ENCODE data around the gene TMEM150C. TPM values are rescaled to one million over a fixed set of nuclear protein-coding genes. Genes with fewer than 3 reads are reported as not detected.

TMEM150C gene
- total RNA-seq, 1 donor from 2014 or later: 4.9 TPM

DNA sequence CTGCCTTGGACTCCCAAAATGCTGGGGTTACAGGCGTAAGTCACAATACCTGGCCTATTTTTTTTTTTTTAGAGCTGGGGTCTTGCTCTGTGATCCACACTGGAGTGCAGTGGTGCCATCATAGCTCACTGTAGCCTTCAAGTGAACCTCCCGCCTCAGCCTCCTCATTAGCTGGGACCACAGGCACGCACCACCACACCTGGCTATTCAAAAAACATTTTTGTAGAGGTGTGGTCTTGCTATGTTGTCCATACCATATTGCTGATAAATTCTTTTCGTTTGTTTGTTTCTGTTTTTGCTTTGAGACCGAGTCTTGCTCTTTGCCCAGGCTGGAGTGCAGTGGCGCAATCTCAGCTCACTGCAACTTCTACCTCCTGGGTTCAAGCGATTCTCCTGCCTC is 109.8 kb downstream of the TMEM150C start:
- H3K36me3 ChIP-seq (ENCODE audit: control insufficient read depth, insufficient read depth, low read length): peaks cover 2% of the 10 kb centered on the region
- no peak for DNase-seq (ENCODE audit: low read depth)
- TF ChIP-seq, protein P1, sequence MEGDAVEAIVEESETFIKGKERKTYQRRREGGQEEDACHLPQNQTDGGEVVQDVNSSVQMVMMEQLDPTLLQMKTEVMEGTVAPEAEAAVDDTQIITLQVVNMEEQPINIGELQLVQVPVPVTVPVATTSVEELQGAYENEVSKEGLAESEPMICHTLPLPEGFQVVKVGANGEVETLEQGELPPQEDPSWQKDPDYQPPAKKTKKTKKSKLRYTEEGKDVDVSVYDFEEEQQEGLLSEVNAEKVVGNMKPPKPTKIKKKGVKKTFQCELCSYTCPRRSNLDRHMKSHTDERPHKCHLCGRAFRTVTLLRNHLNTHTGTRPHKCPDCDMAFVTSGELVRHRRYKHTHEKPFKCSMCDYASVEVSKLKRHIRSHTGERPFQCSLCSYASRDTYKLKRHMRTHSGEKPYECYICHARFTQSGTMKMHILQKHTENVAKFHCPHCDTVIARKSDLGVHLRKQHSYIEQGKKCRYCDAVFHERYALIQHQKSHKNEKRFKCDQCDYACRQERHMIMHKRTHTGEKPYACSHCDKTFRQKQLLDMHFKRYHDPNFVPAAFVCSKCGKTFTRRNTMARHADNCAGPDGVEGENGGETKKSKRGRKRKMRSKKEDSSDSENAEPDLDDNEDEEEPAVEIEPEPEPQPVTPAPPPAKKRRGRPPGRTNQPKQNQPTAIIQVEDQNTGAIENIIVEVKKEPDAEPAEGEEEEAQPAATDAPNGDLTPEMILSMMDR (IDR thresholded peaks at IDR 0.05; ENCODE audit: insufficient read depth, low read length, poor library complexity, severe bottlenecking): no peak
- H3K27me3 ChIP-seq (ENCODE audit: control insufficient read depth, insufficient read depth, low read length): no peaks in the 10 kb centered on the region
- no peak overlapping the region for H3K4me3 ChIP-seq (ENCODE audit: low read depth, low read length)

DNA sequence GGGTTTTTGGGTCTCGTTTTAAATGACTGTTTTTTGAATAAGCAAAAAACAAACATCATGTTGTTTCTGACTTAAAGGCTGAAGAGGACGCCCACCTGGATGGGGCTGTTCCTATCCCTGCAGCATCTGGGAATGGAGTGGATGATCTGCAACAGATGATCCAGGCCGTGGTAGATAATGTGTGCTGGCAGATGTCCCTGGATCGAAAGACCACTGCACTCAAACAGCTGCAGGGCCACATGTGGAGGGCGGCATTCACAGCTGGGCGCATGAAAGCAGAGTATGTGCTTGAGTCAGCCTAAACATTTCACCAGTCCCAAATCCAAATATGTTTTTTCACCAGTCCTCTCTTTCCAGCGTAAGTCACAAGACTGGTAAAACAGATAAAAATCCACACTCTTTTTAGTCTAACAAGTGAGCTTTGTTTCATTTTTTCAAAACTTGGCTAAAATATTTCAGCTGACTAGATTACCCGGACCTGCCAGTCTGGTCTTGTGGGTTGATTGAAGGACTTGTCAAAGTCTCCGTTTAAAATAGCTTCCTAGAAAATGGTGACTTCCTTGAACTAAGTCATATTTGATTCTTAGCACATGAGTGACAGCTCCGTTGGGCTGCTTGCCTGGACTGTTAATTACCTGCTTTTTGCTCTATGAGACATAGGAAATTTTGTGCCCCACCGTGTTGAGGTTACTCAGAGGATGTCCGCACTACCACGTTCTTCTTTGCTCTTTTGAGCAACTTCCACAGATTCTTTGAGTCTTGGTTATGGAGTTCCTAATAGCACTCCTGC is 110.6 kb downstream of the TMEM150C start:
- no peaks in the 10 kb centered on the region for H3K27me3 ChIP-seq (ENCODE audit: control insufficient read depth, insufficient read depth, low read length)
- TF ChIP-seq, protein P1 (IDR thresholded peaks at IDR 0.05; ENCODE audit: insufficient read depth, low read length, poor library complexity, severe bottlenecking): no peak
- DNase-seq (ENCODE audit: low read depth): no peak
- H3K36me3 ChIP-seq (ENCODE audit: control insufficient read depth, insufficient read depth, low read length): peaks cover 2% of the 10 kb centered on the region
- H3K4me3 ChIP-seq (ENCODE audit: low read depth, low read length): no peak overlapping the region

DNA sequence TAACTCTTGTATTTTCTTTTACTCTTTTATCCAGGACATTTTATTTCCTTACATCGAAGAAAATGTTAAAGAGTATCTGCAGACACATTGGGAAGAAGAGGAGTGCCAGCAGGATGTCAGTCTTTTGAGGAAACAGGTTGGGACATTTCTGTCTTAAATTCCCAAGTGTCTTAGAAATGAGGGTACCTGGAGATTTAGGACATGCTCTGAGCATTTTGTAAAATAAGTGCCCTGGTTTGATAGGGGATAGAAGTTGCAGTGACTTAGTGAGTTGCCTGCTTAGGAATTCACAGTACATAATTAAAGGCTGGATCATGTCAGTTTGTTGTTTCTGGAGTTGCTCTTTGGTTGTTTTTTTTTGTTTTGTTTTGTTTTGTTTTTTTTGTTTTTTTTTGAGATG is 113.9 kb downstream of the TMEM150C start:
- TF ChIP-seq, protein P1 (IDR thresholded peaks at IDR 0.05; ENCODE audit: insufficient read depth, low read length, poor library complexity, severe bottlenecking): no peak
- H3K36me3 ChIP-seq (ENCODE audit: control insufficient read depth, insufficient read depth, low read length): peaks cover 2% of the 10 kb centered on the region
- no peak overlapping the region for H3K4me3 ChIP-seq (ENCODE audit: low read depth, low read length)
- no peak for DNase-seq (ENCODE audit: low read depth)
- H3K27me3 ChIP-seq (ENCODE audit: control insufficient read depth, insufficient read depth, low read length): no peaks in the 10 kb centered on the region

DNA sequence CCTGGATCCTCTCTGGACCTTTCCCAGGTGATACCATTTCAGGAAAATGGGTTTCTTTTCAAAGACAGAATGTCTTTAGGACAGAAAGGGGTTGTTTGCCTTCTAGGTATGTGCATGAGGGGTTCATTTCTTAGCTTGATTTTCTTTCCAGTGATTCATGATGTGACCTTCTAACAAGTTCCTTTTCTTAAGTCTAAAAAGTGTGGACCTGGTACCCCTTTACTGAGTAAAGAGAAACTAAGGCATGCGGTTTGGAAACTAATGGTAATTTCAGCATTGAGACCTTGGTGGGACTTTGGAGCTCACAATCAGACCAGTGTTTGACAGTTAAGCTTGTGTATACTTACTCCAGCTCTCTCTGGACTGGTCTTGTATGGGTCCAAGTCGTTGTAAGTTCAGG is 122.7 kb downstream of the TMEM150C start:
- Histone ChIP-seq H3K4me3 (ENCODE audit: low read depth, low read length) (no peak overlapping the region), H3K36me3 (ENCODE audit: control insufficient read depth, insufficient read depth, low read length) (peaks cover 2% of the 10 kb centered on the region), H3K27me3 (ENCODE audit: control insufficient read depth, insufficient read depth, low read length) (no peaks in the 10 kb centered on the region)
- DNase-seq (ENCODE audit: low read depth): no peak
- TF ChIP-seq, protein P1 (IDR thresholded peaks at IDR 0.05; ENCODE audit: insufficient read depth, low read length, poor library complexity, severe bottlenecking): no peak

DNA sequence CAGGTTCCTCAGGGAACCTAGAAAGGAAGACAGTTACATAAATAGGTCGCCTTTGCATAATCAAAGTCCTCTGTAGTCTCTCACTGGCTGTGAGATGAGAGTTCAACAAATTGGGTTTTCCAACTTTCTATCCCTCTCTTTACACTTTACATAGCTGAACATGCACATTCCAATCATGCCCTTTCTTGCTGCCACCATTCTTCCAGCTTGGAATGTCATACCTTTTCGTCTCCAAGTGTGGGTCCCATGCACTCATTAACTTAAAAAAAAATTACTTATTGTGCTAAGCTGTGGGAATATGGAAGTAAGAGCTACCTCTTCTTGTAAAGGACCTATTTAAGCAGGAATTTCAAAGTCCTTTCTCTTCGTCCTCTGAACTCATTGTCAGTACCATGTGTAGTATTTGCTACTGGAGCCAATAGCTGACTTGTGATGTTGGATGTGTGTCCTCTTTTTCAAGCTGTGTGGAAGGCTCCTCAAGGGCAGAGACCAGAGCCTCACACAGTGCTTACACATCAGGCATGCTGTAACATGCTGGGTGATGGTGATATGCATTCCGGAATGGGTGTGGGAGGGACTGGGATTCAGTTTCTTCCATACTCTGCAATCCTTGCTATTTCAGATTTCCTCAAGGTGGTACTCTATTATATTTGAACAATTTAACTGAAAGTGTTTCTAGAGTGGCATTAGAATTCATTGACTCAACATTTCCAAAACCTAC is 124.3 kb downstream of the TMEM150C start:
- H3K27me3 ChIP-seq (ENCODE audit: control insufficient read depth, insufficient read depth, low read length): no peaks in the 10 kb centered on the region
- peaks cover 2% of the 10 kb centered on the region for H3K36me3 ChIP-seq (ENCODE audit: control insufficient read depth, insufficient read depth, low read length)
- TF ChIP-seq, protein P1 (IDR thresholded peaks at IDR 0.05; ENCODE audit: insufficient read depth, low read length, poor library complexity, severe bottlenecking): no peak
- H3K4me3 ChIP-seq (ENCODE audit: low read depth, low read length): no peak overlapping the region
- DNase-seq (ENCODE audit: low read depth): no peak
